PC-9 (cell line): ENCODE measurements around the gene IQCN. TPM values are rescaled to one million over a fixed set of nuclear protein-coding genes. Genes with fewer than 3 reads are reported as not detected.
"Not testable (repeated sequence)": the region's sequence is repeated elsewhere in the genome, so short reads cannot be mapped to it uniquely, and the experiment has no call there.

ENCODE experiments used
- BruUV-seq: library from RNA; stranded (reverse); fragments of 400-500 nt; replicated peaks from 2 replicates; lab custom pipeline; 2021; lab: Mats Ljungman, UMichigan
- CTCF ChIA-PET: fragments of 300-600 bp; sonication (Branson Sonifier 250); formaldehyde crosslinking; loops from one replicate; lab custom pipeline; 2022; ENCODE audit warnings: antibody characterized with exemption; lab: Charles Lee
- POLR2A ChIA-PET: fragments of 300-600 bp; sonication (Branson Sonifier 250); formaldehyde crosslinking; loops from one replicate; lab custom pipeline; 2022; ENCODE audit warnings: antibody characterized with exemption; ENCODE audit not compliant: unreplicated experiment; lab: Charles Lee
- DNase-seq, 2 experiments: peaks; one replicate each; pipeline versions ENCODE4 v3.0.0 to v3.0.0-alpha.2; 2015 to 2022; ENCODE audit warnings: mixed read lengths in 1 of 2
- H2AFZ ChIP-seq: fragments of 200-600 bp; sonication (generic); 2 replicates; pipeline ENCODE4 v1.8.1; 2017; ENCODE audit warnings: antibody characterized with exemption
- H3F3A ChIP-seq: fragments of 200-600 bp; sonication (generic); 2 replicates; pipeline ENCODE4 v1.8.1; 2017; ENCODE audit warnings: antibody characterized with exemption, mild to moderate bottlenecking, low read depth; ENCODE audit not compliant: insufficient read depth
- H3K27ac ChIP-seq: fragments of 200-600 bp; sonication (generic); 2 replicates; pipeline ENCODE4 v1.6.1; 2016; ENCODE audit warnings: mixed run types
- H3K27me3 ChIP-seq: fragments of 200-600 bp; sonication (generic); 2 replicates; pipeline ENCODE4 v1.6.1; 2016; ENCODE audit warnings: low read depth, mixed run types; ENCODE audit not compliant: insufficient read depth
- H3K36me3 ChIP-seq: fragments of 200-600 bp; sonication (generic); 2 replicates; pipeline ENCODE4 v1.6.1; 2016; ENCODE audit warnings: low read depth, mixed run types
- H3K4me1 ChIP-seq: fragments of 200-600 bp; sonication (generic); replicated peaks from 2 replicates; pipeline ENCODE4 v1.6.1; 2016; ENCODE audit warnings: mixed run types; ENCODE audit not compliant: insufficient read depth
- H3K4me2 ChIP-seq: fragments of 200-600 bp; sonication (generic); 2 replicates; pipeline ENCODE4 v1.6.1; 2017; ENCODE audit warnings: mixed run types
- H3K4me3 ChIP-seq: fragments of 200-600 bp; sonication (generic); 2 replicates; pipeline ENCODE4 v1.6.1; 2016; ENCODE audit warnings: mixed run types
- H3K79me2 ChIP-seq: fragments of 200-600 bp; sonication (generic); 2 replicates; pipeline ENCODE4 v1.6.1; 2017; ENCODE audit warnings: low read depth, mixed run types
- H3K9me2 ChIP-seq: fragments of 200-600 bp; sonication (generic); 2 replicates; pipeline ENCODE4 v1.8.1; 2017; ENCODE audit warnings: mild to moderate bottlenecking; ENCODE audit not compliant: insufficient read depth
- H3K9me3 ChIP-seq: fragments of 200-600 bp; sonication (generic); 2 replicates; pipeline ENCODE4 v1.8.1; 2016; ENCODE audit warnings: low read depth; ENCODE audit not compliant: insufficient read depth
- H4K20me1 ChIP-seq: fragments of 200-600 bp; sonication (generic); 2 replicates; pipeline ENCODE4 v1.8.1; 2017; ENCODE audit not compliant: insufficient read depth
- CTCF ChIP-seq: fragments of 200-600 bp; sonication (generic); conservative IDR thresholded peaks from 2 replicates; pipeline ENCODE4 v1.6.1; 2017; ENCODE audit warnings: mixed run types, antibody characterized with exemption, mild to moderate bottlenecking, moderate library complexity
- EZH2 ChIP-seq: fragments of 200-600 bp; sonication (generic); IDR thresholded peaks from 2 replicates; pipeline ENCODE4 v1.8.0; 2017; ENCODE audit warnings: antibody characterized with exemption, low read depth
- intact Hi-C: fragments of 100-400 bp; cut with micrococcal nuclease; formaldehyde crosslinking; loops from one replicate; pipeline ENCODE4 v1.10.0; 2022; ENCODE audit not compliant: unreplicated experiment
- total RNA-seq: library from RNA; stranded (reverse); gene quantifications from 2 replicates; pipeline ENCODE4 v1.2.3, GENCODE V29; 2021

IQCN gene
- total RNA-seq, 1 experiment from 2014 or later = 7.3 TPM

GRCh38 chr19:18214779-18215433 is 59.3 kb downstream of the IQCN start:
- Histone ChIP-seq H3K4me3 (no peak overlapping the region), H3K27ac (no peak overlapping the region), H3K36me3 (no peaks in the 10 kb centered on the region), H3K4me2 (peak overlapping the region; percentile 39), H4K20me1 (no peaks in the 10 kb centered on the region), H3K9me2 (no peaks in the 10 kb centered on the region), H3K4me1 (peaks cover 12% of the 10 kb centered on the region), H3K79me2 (no peaks in the 10 kb centered on the region), H3K27me3 (no peaks in the 10 kb centered on the region), H3K9me3 (no peaks in the 10 kb centered on the region), H3F3A (peaks cover 24% of the 10 kb centered on the region; the same call in 1 of the 2 replicates), H2AFZ (no peak overlapping the region)
- ChIA-PET POLR2A (no interaction called here), CTCF (interaction anchor here (0.6 kb wide), 1 partner anchor 124 kb away, joined by 5 read pairs; no protein-coding TSS in a partner anchor)
- DNase-seq = peak; percentile 23 to 53
- no TSS peak for BruUV-seq
- TF ChIP-seq CTCF (no peak), EZH2 (no peak)
- intact Hi-C loops = no loop called here

DNA sequence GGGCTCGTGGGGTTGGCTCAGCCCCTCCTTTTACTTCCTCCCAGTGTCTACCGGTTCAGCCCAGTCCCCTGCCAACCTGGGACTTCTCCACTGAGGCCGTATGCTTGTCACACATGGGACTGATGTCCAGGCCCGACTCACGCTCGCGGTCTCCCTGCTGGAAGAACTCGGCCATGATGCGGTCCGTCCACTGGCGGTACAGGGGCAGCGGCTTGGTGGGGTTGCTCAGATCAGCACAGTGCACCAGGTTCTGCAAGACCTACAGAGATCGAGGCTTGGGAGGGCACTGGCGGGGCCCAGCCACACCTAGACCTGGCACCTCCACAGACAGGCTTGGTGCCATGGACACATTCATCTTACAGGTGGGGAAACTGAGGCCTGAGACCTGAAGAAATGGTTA is 62.6 kb downstream of the IQCN start:
- no TSS peak for BruUV-seq
- POLR2A ChIA-PET = interaction anchor here (0.6 kb wide), 1 partner anchor 203 kb away, joined by 10 read pairs; the partner anchor contains the start of gene ARRDC2
- intact Hi-C loops = no loop called here
- Histone ChIP-seq H3K9me2 (no peaks in the 10 kb centered on the region), H4K20me1 (no peaks in the 10 kb centered on the region), H3K9me3 (no peaks in the 10 kb centered on the region), H2AFZ (no peak overlapping the region), H3K36me3 (no peaks in the 10 kb centered on the region), H3K4me3 (no peak overlapping the region), H3K79me2 (no peaks in the 10 kb centered on the region), H3K27ac (no peak overlapping the region), H3K4me2 (no peak overlapping the region), H3K27me3 (no peaks in the 10 kb centered on the region), H3K4me1 (peaks cover 12% of the 10 kb centered on the region), H3F3A (peaks cover 29% of the 10 kb centered on the region; the same call in 1 of the 2 replicates)
- no peak for DNase-seq
- TF ChIP-seq CTCF = no peak
- no peak for TF ChIP-seq EZH2
- CTCF ChIA-PET = no interaction called here

- Histone ChIP-seq H3F3A (peaks cover 27% of the 10 kb centered on the region; the same call in 1 of the 2 replicates), H3K4me1 (peaks cover 10% of the 10 kb centered on the region)
- H3K4me2 ChIP-seq, H3K36me3 ChIP-seq, H4K20me1 ChIP-seq, H3K9me2 ChIP-seq, BruUV-seq, intact Hi-C loops, H3K79me2 ChIP-seq, DNase-seq, H2AFZ ChIP-seq, H3K9me3 ChIP-seq, POLR2A ChIA-PET, H3K4me3 ChIP-seq, H3K27me3 ChIP-seq, CTCF ChIA-PET, H3K27ac ChIP-seq: not testable (repeated sequence)
These were observed 64.3 kb downstream of the IQCN start for GRCh38 chr19:18209912-18210311.
